Measurements from ENCODE around the gene SPOPL. TPM values are rescaled to one million over a fixed set of nuclear protein-coding genes. Genes with fewer than 3 reads are reported as not detected.
"Not testable (repeated sequence)": the region's sequence is repeated elsewhere in the genome, so short reads cannot be mapped to it uniquely, and the experiment has no call there.

Gene SPOPL
- total and polyA plus RNA-seq, 9 of the 15 experiments (the other 6 are each of a cell fraction or from before 2014, with no cell fraction given) = 0.53 to 6.1 (median 4.1) TPM

- H3K4me2 ChIP-seq (ENCODE audit: insufficient read depth, low read length) = no peak overlapping the region
- ATAC-seq = peak; percentile 23; the same call in 1 of the 3 replicates
- 35% methylated on average over 2 of the region's 2 CpGs for WGBS (ENCODE audit: insufficient coverage, low coverage, missing lambda C conversion rate)
- peak overlapping the region; percentile 20 for H2AFZ ChIP-seq (ENCODE audit: low read depth, low read length)
- peaks cover 0 to 6% of the 10 kb centered on the region in 2 experiments; a peak in 2 of 5 replicates for H3K4me1 ChIP-seq (replicated peaks in 1 of 2; ENCODE audit: control insufficient read depth in 2 of 2, insufficient read depth in 2 of 2, low read length in 2 of 2)
- no peak for DNase-seq (ENCODE audit: extremely low read depth in 1 of 4, low spot score in 3 of 4)
- H3K27ac ChIP-seq (ENCODE audit: extremely low read depth, low read depth, low read length) = no peak overlapping the region
- CTCF ChIA-PET (ENCODE audit: low intra/inter-chr PET ratio) = no interaction called here
- BruUV-seq (replicated peaks) = no TSS peak
- intact Hi-C loops (cut with micrococcal nuclease) = no loop called here
- POLR2A ChIA-PET = no interaction called here
- H3K79me2 ChIP-seq (ENCODE audit: control insufficient read depth, insufficient read depth, low read length) = no peaks in the 10 kb centered on the region
- H3K9me1 ChIP-seq (ENCODE audit: control insufficient read depth, insufficient read depth, low read length) = no peaks in the 10 kb centered on the region
- in situ Hi-C loops (cut with MboI) = no loop called here
- no peak overlapping the region for H3K9ac ChIP-seq (ENCODE audit: insufficient read depth in 1 of 2, low read depth in 2 of 2, low read length in 2 of 2)
- no peaks in the 10 kb centered on the region for H4K20me1 ChIP-seq (replicated peaks; ENCODE audit: control insufficient read depth, insufficient read depth, low read length)
- H3K27me3 ChIP-seq (ENCODE audit: control insufficient read depth in 2 of 2, insufficient read depth in 2 of 2, low read length in 2 of 2) = no peaks in the 10 kb centered on the region
- no peaks in the 10 kb centered on the region for H3K9me3 ChIP-seq (replicated peaks; ENCODE audit: control insufficient read depth, insufficient read depth, low read depth, low read length)
- no peaks in the 10 kb centered on the region for H3K36me3 ChIP-seq (ENCODE audit: control insufficient read depth, insufficient read depth, low read length)
- no peak overlapping the region for H3K4me3 ChIP-seq
- TF ChIP-seq HNRNPL (IDR thresholded peaks at IDR 0.05; ENCODE audit: low read depth, low read length) = no peak
- peak in 1 of 3 experiments; percentile 28 for TF ChIP-seq YY1 (IDR thresholded peaks at IDR 0.05; ENCODE audit: borderline replicate concordance in 1 of 3, control insufficient read depth in 1 of 3, extremely low read depth in 1 of 3, insufficient read depth in 3 of 3, insufficient read length in 1 of 3, insufficient replicate concordance in 2 of 3, low read depth in 1 of 3, low read length in 2 of 3)
- no peak for FAIRE-seq
Measured at GRCh38 chr2:138455275-138455674, 46.3 kb upstream of the SPOPL start.

DNA sequence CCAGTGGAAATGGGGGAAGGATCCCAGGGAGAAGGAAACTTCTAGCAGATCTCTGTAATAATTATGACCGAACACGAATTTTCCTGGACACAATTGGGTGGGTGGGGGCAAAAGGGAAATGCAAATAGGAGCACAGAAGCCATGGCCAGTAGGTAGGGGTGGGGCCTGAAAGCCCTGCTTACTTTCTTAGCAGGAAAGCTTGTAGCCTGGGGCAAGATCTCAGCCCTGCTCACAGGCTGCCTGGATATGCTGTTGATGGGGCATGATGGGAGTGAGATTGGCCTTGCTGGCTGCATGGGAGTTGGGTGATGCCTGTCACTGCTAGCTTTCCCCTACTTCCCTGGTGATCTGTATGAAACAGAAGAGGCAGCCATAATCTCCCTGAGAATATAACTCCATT, 45.9 kb upstream of the SPOPL start:
- FAIRE-seq (no peak), ATAC-seq (peak; percentile 56), DNase-seq (ENCODE audit: extremely low read depth in 1 of 4, low spot score in 3 of 4) (no peak)
- H3K27ac ChIP-seq (ENCODE audit: extremely low read depth, low read depth, low read length) = no peak overlapping the region
- H3K79me2 ChIP-seq (ENCODE audit: control insufficient read depth, insufficient read depth, low read length) = no peaks in the 10 kb centered on the region
- peaks cover 0 to 6% of the 10 kb centered on the region in 2 experiments; a peak in 2 of 5 replicates for H3K4me1 ChIP-seq (replicated peaks in 1 of 2; ENCODE audit: control insufficient read depth in 2 of 2, insufficient read depth in 2 of 2, low read length in 2 of 2)
- in situ Hi-C loops (cut with MboI) = no loop called here
- H2AFZ ChIP-seq (ENCODE audit: low read depth, low read length) = peak overlapping the region; percentile 20
- H3K9me1 ChIP-seq (ENCODE audit: control insufficient read depth, insufficient read depth, low read length) = no peaks in the 10 kb centered on the region
- no peaks in the 10 kb centered on the region for H3K36me3 ChIP-seq (ENCODE audit: control insufficient read depth, insufficient read depth, low read length)
- BruUV-seq (replicated peaks) = no TSS peak
- H3K9me3 ChIP-seq (replicated peaks; ENCODE audit: control insufficient read depth, insufficient read depth, low read depth, low read length) = no peaks in the 10 kb centered on the region
- ChIA-PET POLR2A (interaction anchor here (0.8 kb wide), 1 partner anchor 9 kb away, joined by 3 read pairs; no protein-coding TSS in a partner anchor), CTCF (ENCODE audit: low intra/inter-chr PET ratio) (no interaction called here)
- 23% methylated on average over 2 of the region's 2 CpGs for WGBS (ENCODE audit: insufficient coverage, low coverage, missing lambda C conversion rate)
- intact Hi-C loops (cut with micrococcal nuclease) = no loop called here
- no peak overlapping the region for H3K9ac ChIP-seq (ENCODE audit: insufficient read depth in 1 of 2, low read depth in 2 of 2, low read length in 2 of 2)
- H3K4me3 ChIP-seq = no peak overlapping the region
- no peak overlapping the region for H3K4me2 ChIP-seq (ENCODE audit: insufficient read depth, low read length)
- H3K27me3 ChIP-seq (ENCODE audit: control insufficient read depth in 2 of 2, insufficient read depth in 2 of 2, low read length in 2 of 2) = no peaks in the 10 kb centered on the region
- no peaks in the 10 kb centered on the region for H4K20me1 ChIP-seq (replicated peaks; ENCODE audit: control insufficient read depth, insufficient read depth, low read length)
- TF ChIP-seq, protein P1, sequence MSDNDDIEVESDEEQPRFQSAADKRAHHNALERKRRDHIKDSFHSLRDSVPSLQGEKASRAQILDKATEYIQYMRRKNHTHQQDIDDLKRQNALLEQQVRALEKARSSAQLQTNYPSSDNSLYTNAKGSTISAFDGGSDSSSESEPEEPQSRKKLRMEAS (CRISPR knock-in tag; IDR thresholded peaks at IDR 0.05) = no peak
- TF ChIP-seq EHMT2 (IDR thresholded peaks at IDR 0.05) = no peak

- in situ Hi-C loops (cut with MboI); H3K9ac ChIP-seq (ENCODE audit: insufficient read depth in 1 of 2, low read depth in 2 of 2, low read length in 2 of 2); H3K4me2 ChIP-seq (ENCODE audit: insufficient read depth, low read length); H3K36me3 ChIP-seq (ENCODE audit: control insufficient read depth, insufficient read depth, low read length); H3K27ac ChIP-seq (ENCODE audit: extremely low read depth, low read depth, low read length); H3K27me3 ChIP-seq (ENCODE audit: control insufficient read depth in 2 of 2, insufficient read depth in 2 of 2, low read length in 2 of 2); FAIRE-seq; DNase-seq (ENCODE audit: extremely low read depth in 1 of 4, low spot score in 3 of 4); H3K4me3 ChIP-seq; BruUV-seq (replicated peaks); intact Hi-C loops (cut with micrococcal nuclease); H3K79me2 ChIP-seq (ENCODE audit: control insufficient read depth, insufficient read depth, low read length); H3K9me1 ChIP-seq (ENCODE audit: control insufficient read depth, insufficient read depth, low read length); CTCF ChIA-PET (ENCODE audit: low intra/inter-chr PET ratio); H4K20me1 ChIP-seq (replicated peaks; ENCODE audit: control insufficient read depth, insufficient read depth, low read length); H3K4me1 ChIP-seq (replicated peaks in 1 of 2; ENCODE audit: control insufficient read depth in 2 of 2, insufficient read depth in 2 of 2, low read length in 2 of 2); ATAC-seq; POLR2A ChIA-PET; H3K9me3 ChIP-seq (replicated peaks; ENCODE audit: control insufficient read depth, insufficient read depth, low read depth, low read length); H2AFZ ChIP-seq (ENCODE audit: low read depth, low read length): not testable (repeated sequence)
- 66% methylated on average over 3 of the region's 3 CpGs for WGBS (ENCODE audit: insufficient coverage, low coverage, missing lambda C conversion rate)
Measured at GRCh38 chr2:138462689-138463088, 38.9 kb upstream of the SPOPL start.
